Hematopoietic multipotent progenitor cell treated with erythropoietin and hydrocortisone succinate and interleukin-3 and kit ligand, for 4 days (in vitro differentiated cells): ENCODE data around the gene KCNIP4.

ENCODE experiments used
- DNase-seq: peaks from one replicate; pipeline ENCODE4 v3.0.0-alpha.2; 2015

Gene KCNIP4

GRCh38 chr4:21835712-21836111 lies 112.9 kb downstream of the KCNIP4 start:
- no peak for DNase-seq

GRCh38 chr4:21830272-21830671 lies 118.3 kb downstream of the KCNIP4 start:
- no peak for DNase-seq

- DNase-seq: no peak
Measured at GRCh38 chr4:21827575-21827974, 121.0 kb downstream of the KCNIP4 start.

- no peak for DNase-seq
Measured at GRCh38 chr4:21826071-21826470, 122.5 kb downstream of the KCNIP4 start.

- no peak for DNase-seq
Measured at GRCh38 chr4:21819086-21819485, 129.5 kb downstream of the KCNIP4 start.

GRCh38 chr4:21815651-21816377 lies 132.8 kb downstream of the KCNIP4 start:
- no peak for DNase-seq

- no peak for DNase-seq
Measured at GRCh38 chr4:21811565-21811964, 137.0 kb downstream of the KCNIP4 start.

GRCh38 chr4:21806991-21807390 lies 141.6 kb downstream of the KCNIP4 start:
- DNase-seq: no peak

- DNase-seq: no peak
Measured at GRCh38 chr4:21802406-21802805, 146.2 kb downstream of the KCNIP4 start.

- DNase-seq: no peak
Measured at GRCh38 chr4:21801661-21802385, 146.7 kb downstream of the KCNIP4 start.

- DNase-seq: no peak
Measured at GRCh38 chr4:21795091-21795490, 153.5 kb downstream of the KCNIP4 start.

- DNase-seq: no peak
Measured at GRCh38 chr4:21792736-21793135, 155.8 kb downstream of the KCNIP4 start.

- peak; percentile 61 for DNase-seq
Measured at GRCh38 chr4:21790438-21791029, 158.0 kb downstream of the KCNIP4 start.

- DNase-seq: no peak
Measured at GRCh38 chr4:21780148-21780547, 168.4 kb downstream of the KCNIP4 start.

GRCh38 chr4:21778702-21779101 lies 169.9 kb downstream of the KCNIP4 start:
- peak; percentile 23 for DNase-seq

GRCh38 chr4:21775703-21776102 lies 172.9 kb downstream of the KCNIP4 start:
- DNase-seq: no peak

GRCh38 chr4:21769404-21770147 lies 179.0 kb downstream of the KCNIP4 start:
- DNase-seq: peak; percentile 67

- DNase-seq: peak; percentile 71
Measured at GRCh38 chr4:21768349-21769310, 179.9 kb downstream of the KCNIP4 start.

GRCh38 chr4:21765810-21766407 lies 182.7 kb downstream of the KCNIP4 start:
- peak; percentile 67 for DNase-seq

- no peak for DNase-seq
Measured at GRCh38 chr4:21763855-21764254, 184.7 kb downstream of the KCNIP4 start.

GRCh38 chr4:21757248-21757647 lies 191.3 kb downstream of the KCNIP4 start:
- no peak for DNase-seq
